Stimulated activated naive CD8-positive, alpha-beta T cell treated with anti-CD3 and anti-CD28 coated beads, Interleukin-15, Interleukin-2, amounts not matched to agents 100 ng/mL and 50 ng/mL, for 24 hours (primary cell): ENCODE results near the gene RALGAPA1.
"Not testable (repeated sequence)": the region's sequence is repeated elsewhere in the genome, so short reads cannot be mapped to it uniquely, and the experiment has no call there.

Experiments used
- H3K27ac Mint-ChIP-seq: one replicate; pipeline ENCODE4 v1.8.0; 2021; ENCODE audit warnings: mild to moderate bottlenecking, mixed read lengths
- H3K27me3 Mint-ChIP-seq: one replicate; pipeline ENCODE4 v1.8.0; 2021; ENCODE audit warnings: mixed read lengths
- H3K36me3 Mint-ChIP-seq: one replicate; pipeline ENCODE4 v1.8.0; 2021; ENCODE audit warnings: low read depth, mixed read lengths
- H3K4me1 Mint-ChIP-seq: one replicate; pipeline ENCODE4 v1.8.0; 2021; ENCODE audit warnings: low read depth, mixed read lengths
- H3K4me3 Mint-ChIP-seq: one replicate; pipeline ENCODE4 v1.8.0; 2021; ENCODE audit warnings: mild to moderate bottlenecking, mixed read lengths
- H3K9me3 Mint-ChIP-seq: one replicate; pipeline ENCODE4 v1.8.0; 2021; ENCODE audit warnings: mixed read lengths

RALGAPA1 gene

GRCh38 chr14:35808076-35808637 is 938 bp downstream of the RALGAPA1 start:
- H3K4me1 Mint-ChIP-seq = peaks cover 34% of the 10 kb centered on the region
- no peaks in the 10 kb centered on the region for H3K27me3 Mint-ChIP-seq
- H3K36me3 Mint-ChIP-seq = peaks cover 6% of the 10 kb centered on the region
- no peaks in the 10 kb centered on the region for H3K9me3 Mint-ChIP-seq
- H3K27ac Mint-ChIP-seq = peak overlapping the region; percentile 88
- H3K4me3 Mint-ChIP-seq = peak overlapping the region; percentile 96

- peak overlapping the region; percentile 27 for H3K27ac Mint-ChIP-seq
- H3K4me3 Mint-ChIP-seq = peak overlapping the region; percentile 96
- no peaks in the 10 kb centered on the region for H3K27me3 Mint-ChIP-seq
- H3K36me3 Mint-ChIP-seq = peaks cover 11% of the 10 kb centered on the region
- no peaks in the 10 kb centered on the region for H3K9me3 Mint-ChIP-seq
- H3K4me1 Mint-ChIP-seq = peaks cover 38% of the 10 kb centered on the region
Measured at GRCh38 chr14:35807131-35807961, 1.7 kb downstream of the RALGAPA1 start.

GRCh38 chr14:35806006-35806907 is 2.8 kb downstream of the RALGAPA1 start:
- Mint-ChIP-seq H3K9me3 (no peaks in the 10 kb centered on the region), H3K4me1 (peaks cover 38% of the 10 kb centered on the region), H3K27ac (no peak overlapping the region), H3K4me3 (no peak overlapping the region), H3K36me3 (peaks cover 11% of the 10 kb centered on the region), H3K27me3 (no peaks in the 10 kb centered on the region)

GRCh38 chr14:35797796-35798195 is 11.3 kb downstream of the RALGAPA1 start:
- H3K27ac Mint-ChIP-seq = no peak overlapping the region
- no peaks in the 10 kb centered on the region for H3K27me3 Mint-ChIP-seq
- H3K9me3 Mint-ChIP-seq = no peaks in the 10 kb centered on the region
- H3K4me1 Mint-ChIP-seq = peaks cover 26% of the 10 kb centered on the region
- H3K36me3 Mint-ChIP-seq = peaks cover 7% of the 10 kb centered on the region
- no peak overlapping the region for H3K4me3 Mint-ChIP-seq

- no peaks in the 10 kb centered on the region for H3K27me3 Mint-ChIP-seq
- no peak overlapping the region for H3K4me3 Mint-ChIP-seq
- H3K27ac Mint-ChIP-seq = no peak overlapping the region
- peaks cover 11% of the 10 kb centered on the region for H3K36me3 Mint-ChIP-seq
- peaks cover 23% of the 10 kb centered on the region for H3K4me1 Mint-ChIP-seq
- H3K9me3 Mint-ChIP-seq = no peaks in the 10 kb centered on the region
Measured at GRCh38 chr14:35789651-35790050, 19.4 kb downstream of the RALGAPA1 start.

GRCh38 chr14:35786856-35787255 is 22.2 kb downstream of the RALGAPA1 start:
- Mint-ChIP-seq H3K4me3 (no peak overlapping the region), H3K27ac (no peak overlapping the region), H3K4me1 (peaks cover 28% of the 10 kb centered on the region), H3K27me3 (no peaks in the 10 kb centered on the region), H3K9me3 (peaks cover 2% of the 10 kb centered on the region), H3K36me3 (peaks cover 13% of the 10 kb centered on the region)

GRCh38 chr14:35783699-35784098 is 25.4 kb downstream of the RALGAPA1 start:
- Mint-ChIP-seq H3K36me3 (peaks cover 27% of the 10 kb centered on the region), H3K27ac (no peak overlapping the region), H3K4me3 (no peak overlapping the region), H3K27me3 (no peaks in the 10 kb centered on the region), H3K9me3 (peaks cover 21% of the 10 kb centered on the region), H3K4me1 (peaks cover 11% of the 10 kb centered on the region)

GRCh38 chr14:35779368-35779767 is 29.7 kb downstream of the RALGAPA1 start:
- H3K4me3 Mint-ChIP-seq = no peak overlapping the region
- H3K9me3 Mint-ChIP-seq = peaks cover 21% of the 10 kb centered on the region
- H3K4me1 Mint-ChIP-seq = peaks cover 4% of the 10 kb centered on the region
- H3K27me3 Mint-ChIP-seq = no peaks in the 10 kb centered on the region
- H3K27ac Mint-ChIP-seq = no peak overlapping the region
- H3K36me3 Mint-ChIP-seq = peaks cover 25% of the 10 kb centered on the region

GRCh38 chr14:35777550-35777949 is 31.5 kb downstream of the RALGAPA1 start:
- not testable (repeated sequence) for H3K4me3 Mint-ChIP-seq, H3K27ac Mint-ChIP-seq, H3K4me1 Mint-ChIP-seq, H3K27me3 Mint-ChIP-seq
- peaks cover 21% of the 10 kb centered on the region for H3K9me3 Mint-ChIP-seq
- H3K36me3 Mint-ChIP-seq = peaks cover 29% of the 10 kb centered on the region

- no peak overlapping the region for H3K27ac Mint-ChIP-seq
- peaks cover 19% of the 10 kb centered on the region for H3K9me3 Mint-ChIP-seq
- no peak overlapping the region for H3K4me3 Mint-ChIP-seq
- peaks cover 26% of the 10 kb centered on the region for H3K36me3 Mint-ChIP-seq
- H3K4me1 Mint-ChIP-seq = no peaks in the 10 kb centered on the region
- no peaks in the 10 kb centered on the region for H3K27me3 Mint-ChIP-seq
Measured at GRCh38 chr14:35776823-35777222, 32.3 kb downstream of the RALGAPA1 start.

- H3K4me1 Mint-ChIP-seq, H3K27me3 Mint-ChIP-seq, H3K27ac Mint-ChIP-seq, H3K4me3 Mint-ChIP-seq: not testable (repeated sequence)
- Mint-ChIP-seq H3K36me3 (peaks cover 19% of the 10 kb centered on the region), H3K9me3 (peaks cover 12% of the 10 kb centered on the region)
Measured at GRCh38 chr14:35776085-35776484, 33.0 kb downstream of the RALGAPA1 start.

- Mint-ChIP-seq H3K4me3 (no peak overlapping the region), H3K4me1 (peaks cover 16% of the 10 kb centered on the region), H3K9me3 (no peaks in the 10 kb centered on the region), H3K27me3 (no peaks in the 10 kb centered on the region), H3K36me3 (peaks cover 10% of the 10 kb centered on the region), H3K27ac (no peak overlapping the region)
Measured at GRCh38 chr14:35766700-35767082, 42.4 kb downstream of the RALGAPA1 start.

GRCh38 chr14:35766036-35766699 is 42.9 kb downstream of the RALGAPA1 start:
- Mint-ChIP-seq H3K4me1 (peaks cover 16% of the 10 kb centered on the region), H3K27ac (no peak overlapping the region), H3K9me3 (no peaks in the 10 kb centered on the region), H3K27me3 (no peaks in the 10 kb centered on the region), H3K36me3 (peaks cover 15% of the 10 kb centered on the region), H3K4me3 (no peak overlapping the region)

- Mint-ChIP-seq H3K27ac (no peak overlapping the region), H3K27me3 (no peaks in the 10 kb centered on the region), H3K4me1 (peaks cover 7% of the 10 kb centered on the region), H3K36me3 (peaks cover 16% of the 10 kb centered on the region), H3K4me3 (no peak overlapping the region), H3K9me3 (no peaks in the 10 kb centered on the region)
Measured at GRCh38 chr14:35761922-35762321, 47.2 kb downstream of the RALGAPA1 start.
